SW480 (cell line): ENCODE data around the gene STX8.
"Not testable (repeated sequence)": the region's sequence is repeated elsewhere in the genome, so short reads cannot be mapped to it uniquely, and the experiment has no call there.

Source experiments
- DNase-seq: peaks from one replicate; pipeline ENCODE4 v3.0.0-alpha.2; 2016; ENCODE audit warnings: low spot score

The STX8 gene

GRCh38 chr17:9575381-9576101 is at the start of gene STX8:
STX8 (minus strand) TSS chr17:9575820; CDS start chr17:9575808, 12 bp downstream.
- peak; percentile 91 for DNase-seq

- DNase-seq: no peak
These were observed 47.3 kb upstream of the STX8 start for GRCh38 chr17:9622961-9623360.

- no peak for DNase-seq
These were observed 39.9 kb upstream of the STX8 start for GRCh38 chr17:9615486-9615885.

GRCh38 chr17:9612006-9612405 is 36.4 kb upstream of the STX8 start:
- no peak for DNase-seq

- DNase-seq: no peak
These were observed 35.9 kb upstream of the STX8 start for GRCh38 chr17:9611557-9611956.

- not testable (repeated sequence) for DNase-seq
These were observed 31.4 kb upstream of the STX8 start for GRCh38 chr17:9607058-9607457.

GRCh38 chr17:9606453-9606852 is 30.8 kb upstream of the STX8 start:
- no peak for DNase-seq

GRCh38 chr17:9604583-9604982 is 29.0 kb upstream of the STX8 start:
- not testable (repeated sequence) for DNase-seq

GRCh38 chr17:9598661-9599060 is 23.0 kb upstream of the STX8 start:
- DNase-seq: no peak

- not testable (repeated sequence) for DNase-seq
These were observed 22.0 kb upstream of the STX8 start for GRCh38 chr17:9597638-9598037.

GRCh38 chr17:9594065-9594464 is 18.4 kb upstream of the STX8 start:
- DNase-seq: no peak

GRCh38 chr17:9587969-9588656 is 12.5 kb upstream of the STX8 start:
- no peak for DNase-seq

- DNase-seq: no peak
These were observed 1.7 kb upstream of the STX8 start for GRCh38 chr17:9577373-9577709.

- peak; percentile 57 for DNase-seq
These were observed 1.1 kb upstream of the STX8 start, which contains the start of gene CFAP52 for GRCh38 chr17:9576521-9577372. CFAP52 (plus strand) TSS chr17:9576642; CDS start chr17:9576696, 54 bp downstream.

- DNase-seq: no peak
These were observed 4.4 kb downstream of the STX8 start for GRCh38 chr17:9571201-9571600.

- no peak for DNase-seq
These were observed 6.5 kb downstream of the STX8 start for GRCh38 chr17:9568957-9569588.

GRCh38 chr17:9568004-9568403 is 7.6 kb downstream of the STX8 start:
- DNase-seq: no peak

GRCh38 chr17:9566739-9567138 is 8.9 kb downstream of the STX8 start:
- DNase-seq: not testable (repeated sequence)

GRCh38 chr17:9566067-9566466 is 9.6 kb downstream of the STX8 start:
- DNase-seq: no peak

GRCh38 chr17:9564104-9564503 is 11.5 kb downstream of the STX8 start:
- DNase-seq: no peak

GRCh38 chr17:9557857-9558256 is 17.8 kb downstream of the STX8 start:
- DNase-seq: no peak

GRCh38 chr17:9557161-9557755 is 18.4 kb downstream of the STX8 start:
- DNase-seq: no peak
